Keratinocyte (primary cell): ENCODE data around the gene TIMM10.

Source experiments
- CTCF ChIP-seq, 3 experiments: IDR thresholded peaks in 1 of 3; conservative IDR thresholded peaks in 1 of 3; optimal IDR thresholded peaks in 1 of 3; 2 replicates in 2 of 3; 3 replicates in 1 of 3; pipeline versions ENCODE3 to v1.5.1; 2011; ENCODE audit warnings: low read length in 3 of 3, mild to moderate bottlenecking in 3 of 3, moderate library complexity in 2 of 3, control low read depth in 1 of 3, inconsistent platforms in 1 of 3; ENCODE audit not compliant: insufficient read depth in 2 of 3; ENCODE audit errors: extremely low read depth in 1 of 3
- EZH2 ChIP-seq: IDR thresholded peaks from one replicate; pipeline ENCODE4 v1.6.1; 2012; ENCODE audit warnings: inconsistent platforms, mild to moderate bottlenecking, low read length, moderate library complexity

DNA sequence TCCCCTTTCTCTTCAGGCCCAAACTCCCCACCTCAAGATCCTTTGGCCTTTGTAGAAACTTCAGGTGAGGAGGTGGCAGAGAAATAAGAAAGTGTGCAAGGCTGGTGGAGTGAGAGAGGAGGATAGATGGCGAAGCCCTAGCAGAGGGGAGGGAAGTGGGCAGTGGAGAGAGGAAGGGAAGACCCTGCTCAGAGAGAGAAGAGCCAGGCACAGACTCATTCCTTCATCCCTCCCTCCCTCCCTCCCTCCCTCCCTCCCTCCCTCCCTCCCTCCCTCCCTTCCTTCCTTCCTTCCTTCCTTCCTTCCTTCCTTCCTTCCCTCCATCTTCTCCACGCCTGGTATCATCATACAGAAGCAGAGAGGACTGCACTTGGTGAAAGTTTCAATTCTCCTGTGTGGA lies 49.2 kb downstream of the TIMM10 start:
- TF ChIP-seq CTCF (optimal IDR thresholded peaks at IDR 0.05 in 1 of 3, IDR thresholded peaks at IDR 0.05 in 1 of 3, conservative IDR thresholded peaks at IDR 0.05 in 1 of 3; ENCODE audit: extremely low read depth in 1 of 3, insufficient read depth in 2 of 3, low read length in 3 of 3), result no peak
- no peak for TF ChIP-seq EZH2
